ENCODE measurements around the gene RTP4. TPM values are rescaled to one million over a fixed set of nuclear protein-coding genes. Genes with fewer than 3 reads are reported as not detected.

Gene RTP4
- total and polyA plus RNA-seq, 2 donors (not counting 3 experiments of a cell fraction or from before 2014, with no cell fraction given), result 0.12 to 0.22 TPM

- FAIRE-seq, result no peak
- Histone ChIP-seq H3K9me1 (replicated peaks; ENCODE audit: control insufficient read depth, extremely low read depth, insufficient read depth, low read length) (no peaks in the 10 kb centered on the region), H3K36me3 (ENCODE audit: control insufficient read depth in 2 of 2, extremely low read depth in 1 of 2, insufficient read depth in 2 of 2, low read length in 2 of 2) (no peaks in the 10 kb centered on the region), H3K4me3 (replicated peaks in 1 of 3; ENCODE audit: insufficient read depth in 1 of 3, low read depth in 1 of 3, low read length in 3 of 3) (no peak overlapping the region), H3K9ac (replicated peaks; ENCODE audit: extremely low read depth, insufficient read depth, low read length) (no peak overlapping the region), H3K4me2 (ENCODE audit: insufficient read depth, low read length) (no peak overlapping the region), H3K79me2 (ENCODE audit: control insufficient read depth, insufficient read depth, low read length) (no peaks in the 10 kb centered on the region), H3K4me1 (ENCODE audit: control insufficient read depth, extremely low read depth, insufficient read depth, low read length) (no peaks in the 10 kb centered on the region), H3K27ac (ENCODE audit: insufficient read depth, low read depth, low read length) (no peak overlapping the region), H4K20me1 (replicated peaks; ENCODE audit: control insufficient read depth, extremely low read depth, insufficient read depth, low read length) (no peaks in the 10 kb centered on the region), H2AFZ (ENCODE audit: low read depth, low read length) (no peak overlapping the region), H3K9me3 (replicated peaks; ENCODE audit: control insufficient read depth, insufficient read depth, low read length) (no peaks in the 10 kb centered on the region), H3K27me3 (ENCODE audit: control insufficient read depth in 2 of 2, insufficient read depth in 2 of 2, low read length in 2 of 2) (no peaks in the 10 kb centered on the region)
- intact Hi-C loops (cut with micrococcal nuclease), result no loop called here
- ChIA-PET POLR2A (no interaction called here), CTCF (interaction anchor here (12.9 kb wide), 1 partner anchor 356 kb away, joined by 486 read pairs; no protein-coding TSS in a partner anchor)
- TF ChIP-seq JUN (IDR thresholded peaks at IDR 0.05; ENCODE audit: borderline replicate concordance, insufficient read depth, insufficient read length, low read depth) (no peak), MYC (IDR thresholded peaks at IDR 0.05; ENCODE audit: low read depth, low read length) (no peak), POLR2AphosphoS5 (IDR thresholded peaks at IDR 0.05; ENCODE audit: insufficient read depth, low read depth, low read length) (no peak), FOS (IDR thresholded peaks at IDR 0.05; ENCODE audit: borderline replicate concordance, insufficient read depth, low read length) (no peak), EZH2 (IDR thresholded peaks at IDR 0.05; ENCODE audit: borderline replicate concordance, low read depth, low read length, severe bottlenecking) (no peak), GATA2 (IDR thresholded peaks at IDR 0.05; ENCODE audit: insufficient read depth, insufficient read length, low read depth, low read length) (no peak), POLR2A (IDR thresholded peaks at IDR 0.05; ENCODE audit: low read depth, low read length) (no peak)
- TF ChIP-seq, protein P1, sequence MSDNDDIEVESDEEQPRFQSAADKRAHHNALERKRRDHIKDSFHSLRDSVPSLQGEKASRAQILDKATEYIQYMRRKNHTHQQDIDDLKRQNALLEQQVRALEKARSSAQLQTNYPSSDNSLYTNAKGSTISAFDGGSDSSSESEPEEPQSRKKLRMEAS (IDR thresholded peaks at IDR 0.05; ENCODE audit: insufficient read depth, insufficient read length), result no peak
- TF ChIP-seq, protein P2, sequence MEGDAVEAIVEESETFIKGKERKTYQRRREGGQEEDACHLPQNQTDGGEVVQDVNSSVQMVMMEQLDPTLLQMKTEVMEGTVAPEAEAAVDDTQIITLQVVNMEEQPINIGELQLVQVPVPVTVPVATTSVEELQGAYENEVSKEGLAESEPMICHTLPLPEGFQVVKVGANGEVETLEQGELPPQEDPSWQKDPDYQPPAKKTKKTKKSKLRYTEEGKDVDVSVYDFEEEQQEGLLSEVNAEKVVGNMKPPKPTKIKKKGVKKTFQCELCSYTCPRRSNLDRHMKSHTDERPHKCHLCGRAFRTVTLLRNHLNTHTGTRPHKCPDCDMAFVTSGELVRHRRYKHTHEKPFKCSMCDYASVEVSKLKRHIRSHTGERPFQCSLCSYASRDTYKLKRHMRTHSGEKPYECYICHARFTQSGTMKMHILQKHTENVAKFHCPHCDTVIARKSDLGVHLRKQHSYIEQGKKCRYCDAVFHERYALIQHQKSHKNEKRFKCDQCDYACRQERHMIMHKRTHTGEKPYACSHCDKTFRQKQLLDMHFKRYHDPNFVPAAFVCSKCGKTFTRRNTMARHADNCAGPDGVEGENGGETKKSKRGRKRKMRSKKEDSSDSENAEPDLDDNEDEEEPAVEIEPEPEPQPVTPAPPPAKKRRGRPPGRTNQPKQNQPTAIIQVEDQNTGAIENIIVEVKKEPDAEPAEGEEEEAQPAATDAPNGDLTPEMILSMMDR (IDR thresholded peaks at IDR 0.05; ENCODE audit: extremely low read depth in 1 of 2, insufficient read depth in 1 of 2, low read depth in 1 of 2, low read length in 2 of 2), result no peak
- no TSS peak for BruUV-seq (replicated peaks)
- dilution Hi-C loops (cut with MboI; ENCODE audit: extremely low pct_ligation_motif_present, low sequenced_read_pairs), result no loop called here
- no peak for DNase-seq (ENCODE audit: low read depth, low spot score)
These were observed 42.6 kb upstream of the RTP4 start for GRCh38 chr3:187325632-187326031.
